Measurements from ENCODE around the gene GATA2. TPM values are rescaled to one million over a fixed set of nuclear protein-coding genes. Genes with fewer than 3 reads are reported as not detected.

Gene GATA2
- total RNA-seq, 3 donors from 2014 or later (not counting 1 experiment from before 2014, with no cell fraction given) = 0.92 to 225 (median 8.4) TPM

DNA sequence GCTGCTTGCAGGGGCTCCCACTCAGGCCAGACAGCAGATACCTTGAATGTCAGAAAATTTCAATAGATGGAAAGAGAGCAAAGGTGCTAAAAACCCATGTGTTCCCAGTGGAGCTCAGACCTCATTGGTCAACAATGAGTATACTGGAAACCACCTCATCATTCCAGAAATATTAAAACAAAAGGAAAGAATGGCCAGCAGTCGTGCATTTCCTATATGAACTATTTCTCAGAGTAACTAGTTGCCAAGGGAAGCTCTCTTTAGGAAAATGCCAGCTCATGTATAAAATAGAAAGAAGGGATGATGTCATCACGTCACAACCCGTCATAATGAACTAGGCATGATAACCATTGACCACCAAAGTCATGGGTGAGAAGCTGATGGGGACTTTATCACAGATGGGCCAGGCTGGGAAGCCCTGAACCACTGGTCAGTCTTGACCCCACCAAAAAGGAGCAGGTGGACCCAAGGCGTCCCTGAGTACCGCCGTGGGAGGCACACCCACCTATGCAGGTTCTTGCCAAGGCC is 43.8 kb downstream of the GATA2 start:
- Histone ChIP-seq H3K4me3 (ENCODE audit: low read length) (no peak overlapping the region), H3K27ac (ENCODE audit: low read length) (no peak overlapping the region), H3K36me3 (ENCODE audit: control insufficient read depth, insufficient read depth, low read length) (no peaks in the 10 kb centered on the region), H3K9me3 (ENCODE audit: control insufficient read depth, insufficient read depth, low read length) (no peaks in the 10 kb centered on the region), H3K4me1 (ENCODE audit: control insufficient read depth, insufficient read depth, low read length) (peaks cover 18% of the 10 kb centered on the region), H3K27me3 (ENCODE audit: control insufficient read depth, insufficient read depth, low read length) (no peaks in the 10 kb centered on the region)
- intact Hi-C loops (cut with micrococcal nuclease) = no loop called here
- peaks cover 0 to 12% of the 10 kb centered on the region in 2 donors for H3K9me3 Mint-ChIP-seq
- ATAC-seq (no peak), DNase-seq (no peak)
- no peak for TF ChIP-seq CTCF (IDR thresholded peaks at IDR 0.05)
- H3K36me3 Mint-ChIP-seq = no peaks in the 10 kb centered on the region
- peaks cover 17 to 23% of the 10 kb centered on the region in 2 donors for H3K27me3 Mint-ChIP-seq (ENCODE audit: low read depth in 2 of 2)
- H3K4me1 Mint-ChIP-seq = peaks cover 16 to 36% of the 10 kb centered on the region in 2 donors
- WGBS (ENCODE audit: insufficient coverage) = 90% methylated on average over 6 of the region's 6 CpGs
- peak overlapping the region; percentile 22 to 63 for H3K27ac Mint-ChIP-seq
- H3K4me3 Mint-ChIP-seq = no peak overlapping the region

- Histone ChIP-seq H3K27me3 (ENCODE audit: control insufficient read depth, insufficient read depth, low read length) (no peaks in the 10 kb centered on the region), H3K9me3 (ENCODE audit: control insufficient read depth, insufficient read depth, low read length) (no peaks in the 10 kb centered on the region), H3K27ac (ENCODE audit: low read length) (no peak overlapping the region), H3K4me3 (ENCODE audit: low read length) (no peak overlapping the region), H3K4me1 (ENCODE audit: control insufficient read depth, insufficient read depth, low read length) (peaks cover 14% of the 10 kb centered on the region), H3K36me3 (ENCODE audit: control insufficient read depth, insufficient read depth, low read length) (no peaks in the 10 kb centered on the region)
- Mint-ChIP-seq H3K27ac (peak overlapping the region; percentile 22 to 63), H3K27me3 (ENCODE audit: low read depth in 2 of 2) (peaks cover 19 to 20% of the 10 kb centered on the region in 2 donors), H3K9me3 (peaks cover 0 to 12% of the 10 kb centered on the region in 2 donors), H3K4me1 (peaks cover 19 to 30% of the 10 kb centered on the region in 2 donors), H3K4me3 (no peak overlapping the region), H3K36me3 (no peaks in the 10 kb centered on the region)
- intact Hi-C loops (cut with micrococcal nuclease) = no loop called here
- DNase-seq = peak in 1 of 2 donors; percentile 58
- 47% methylated on average over 6 of the region's 6 CpGs for WGBS (ENCODE audit: insufficient coverage)
- no peak for TF ChIP-seq CTCF (IDR thresholded peaks at IDR 0.05)
- peak in 2 of 3 donors; percentile 29 to 40 for ATAC-seq
Measured at GRCh38 chr3:128448491-128448890, 44.5 kb downstream of the GATA2 start.

DNA sequence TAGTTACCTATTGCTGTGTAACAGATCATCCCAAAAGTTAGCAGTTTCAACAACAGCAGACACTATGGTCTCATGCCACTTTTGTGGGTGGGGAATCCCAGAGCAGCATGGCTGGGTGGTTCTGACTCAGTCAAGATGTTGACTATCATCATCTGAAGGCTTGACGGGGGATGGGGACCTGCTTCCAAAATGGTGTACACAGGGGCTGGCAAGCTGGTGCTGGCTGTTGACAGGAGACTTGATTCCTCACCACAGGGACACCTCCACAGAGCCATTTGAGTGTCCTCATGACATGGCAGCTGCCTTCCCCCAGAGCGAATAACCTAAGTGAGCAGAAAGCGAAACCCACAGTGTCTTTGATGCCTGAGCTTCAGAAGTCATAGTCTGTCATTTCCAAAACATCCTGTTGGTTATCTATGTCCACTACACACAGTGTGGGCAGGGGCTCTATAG is 45.4 kb downstream of the GATA2 start:
- ATAC-seq (peak in 2 of 3 donors; percentile 39 to 42), DNase-seq (peak in 1 of 2 donors; percentile 25)
- intact Hi-C loops (cut with micrococcal nuclease) = no loop called here
- peaks cover 10% of the 10 kb centered on the region for H3K4me1 ChIP-seq (ENCODE audit: control insufficient read depth, insufficient read depth, low read length)
- H3K36me3 ChIP-seq (ENCODE audit: control insufficient read depth, insufficient read depth, low read length) = no peaks in the 10 kb centered on the region
- peaks cover 0 to 12% of the 10 kb centered on the region in 2 donors for H3K9me3 Mint-ChIP-seq
- 75% methylated on average over 3 of the region's 3 CpGs for WGBS (ENCODE audit: insufficient coverage)
- TF ChIP-seq CTCF (IDR thresholded peaks at IDR 0.05) = no peak
- H3K27me3 Mint-ChIP-seq (ENCODE audit: low read depth in 2 of 2) = peaks cover 16 to 28% of the 10 kb centered on the region in 2 donors
- no peak overlapping the region for H3K4me3 ChIP-seq (ENCODE audit: low read length)
- H3K27me3 ChIP-seq (ENCODE audit: control insufficient read depth, insufficient read depth, low read length) = no peaks in the 10 kb centered on the region
- no peaks in the 10 kb centered on the region for H3K9me3 ChIP-seq (ENCODE audit: control insufficient read depth, insufficient read depth, low read length)
- peak overlapping the region; percentile 13 for H3K27ac Mint-ChIP-seq
- no peak overlapping the region for H3K4me3 Mint-ChIP-seq
- no peaks in the 10 kb centered on the region for H3K36me3 Mint-ChIP-seq
- no peak overlapping the region for H3K27ac ChIP-seq (ENCODE audit: low read length)
- peaks cover 21 to 30% of the 10 kb centered on the region in 2 donors for H3K4me1 Mint-ChIP-seq

GRCh38 chr3:128446821-128447220 is 46.2 kb downstream of the GATA2 start:
- no peak for TF ChIP-seq CTCF (IDR thresholded peaks at IDR 0.05)
- Mint-ChIP-seq H3K4me1 (peaks cover 21 to 30% of the 10 kb centered on the region in 2 donors), H3K4me3 (no peak overlapping the region), H3K27me3 (ENCODE audit: low read depth in 2 of 2) (peaks cover 12 to 23% of the 10 kb centered on the region in 2 donors), H3K36me3 (no peaks in the 10 kb centered on the region), H3K27ac (peak overlapping the region; percentile 13), H3K9me3 (peaks cover 0 to 12% of the 10 kb centered on the region in 2 donors)
- no peak for ATAC-seq
- Histone ChIP-seq H3K27ac (ENCODE audit: low read length) (no peak overlapping the region), H3K4me1 (ENCODE audit: control insufficient read depth, insufficient read depth, low read length) (peaks cover 10% of the 10 kb centered on the region), H3K4me3 (ENCODE audit: low read length) (no peak overlapping the region), H3K36me3 (ENCODE audit: control insufficient read depth, insufficient read depth, low read length) (no peaks in the 10 kb centered on the region), H3K9me3 (ENCODE audit: control insufficient read depth, insufficient read depth, low read length) (no peaks in the 10 kb centered on the region), H3K27me3 (ENCODE audit: control insufficient read depth, insufficient read depth, low read length) (no peaks in the 10 kb centered on the region)
- DNase-seq = no peak
- 94% methylated on average over 1 of the region's 1 CpG for WGBS (ENCODE audit: insufficient coverage)
- intact Hi-C loops (cut with micrococcal nuclease) = no loop called here
